ENCODE results near the gene ITGB2.
"Not testable (repeated sequence)": the region's sequence is repeated elsewhere in the genome, so short reads cannot be mapped to it uniquely, and the experiment has no call there.

GRCh38 chr21:44912506-44913412, 7.9 kb downstream of the ITGB2 start:
- TF ChIP-seq CTCF, POLR2A, POLR2AphosphoS5 (IDR thresholded peaks at IDR 0.05): not testable (repeated sequence)
